HepG2 (cell line): ENCODE measurements around the gene SCYL1. TPM values are rescaled to one million over a fixed set of nuclear protein-coding genes. Genes with fewer than 3 reads are reported as not detected.

Experiments used
- ATAC-seq: fragments of 200-7000 bp; cut with Tn5 transposase; 3 replicates; pipeline ENCODE4 v1.9.1; 2020; ENCODE audit warnings: mild to moderate bottlenecking, moderate library complexity
- BruUV-seq: library from RNA; stranded (reverse); fragments of 400-500 nt; replicated peaks from 2 replicates; lab custom pipeline; 2021; lab: Mats Ljungman, UMichigan
- CTCF ChIA-PET: fragments of 300-600 bp; formaldehyde crosslinking; extraction: SDS; loops from one replicate; lab custom pipeline; 2021; ENCODE audit warnings: low total read pairs, inconsistent platforms, low intra/inter-chr PET ratio; lab: Yijun Ruan, JAX
- POLR2A ChIA-PET: fragments of 350-600 bp; sonication (Branson Sonifier 250); formaldehyde crosslinking; loops from one replicate; lab custom pipeline; 2020; ENCODE audit warnings: antibody characterized with exemption, inconsistent platforms; lab: Yijun Ruan, JAX
- DNase-seq: peaks from one replicate; pipeline ENCODE4 v3.0.0-alpha.2; 2015; ENCODE audit warnings: low spot score
- FAIRE-seq: peaks from 3 replicates; lab custom pipeline; 2011; peaks lifted over from hg19 to GRCh38; lab: Jason Lieb, UNC
- H2AFZ ChIP-seq: one replicate; pipeline ENCODE4 v1.6.1; 2011; ENCODE audit warnings: low read length, inconsistent platforms
- H3K27ac ChIP-seq: fragments of 300-600 bp; 3 replicates; pipeline ENCODE4 v1.8.0; 2011; ENCODE audit warnings: mixed run types, mild to moderate bottlenecking, mixed read lengths, low read length, inconsistent platforms; ENCODE audit not compliant: insufficient read depth; ENCODE audit errors: extremely low read length
- H3K27me3 ChIP-seq, 2 experiments: fragments of 200-600 bp in 1 of 2; 2 replicates in 1 of 2; 3 replicates in 1 of 2; pipeline versions ENCODE4 v1.6.0 to v1.8.0; 2011; ENCODE audit warnings: low read length in 2 of 2, mild to moderate bottlenecking in 2 of 2, moderate library complexity in 2 of 2, inconsistent platforms in 1 of 2; ENCODE audit not compliant: insufficient read depth in 2 of 2, control insufficient read depth in 1 of 2
- H3K36me3 ChIP-seq, 2 experiments: fragments of 200-600 bp in 1 of 2; replicated peaks in 1 of 2; 2 replicates in 1 of 2; 3 replicates in 1 of 2; pipeline versions ENCODE4 v1.5.1 to v1.8.0; 2011; ENCODE audit warnings: low read length in 2 of 2, inconsistent platforms in 1 of 2; ENCODE audit not compliant: insufficient read depth in 2 of 2, control insufficient read depth in 1 of 2
- H3K4me1 ChIP-seq: 2 replicates; pipeline ENCODE4 v1.5.1; 2012; ENCODE audit warnings: low read length, inconsistent platforms; ENCODE audit not compliant: insufficient read depth
- H3K4me2 ChIP-seq: 2 replicates; pipeline ENCODE4 v1.6.0; 2011; ENCODE audit warnings: low read depth, low read length, inconsistent platforms
- H3K4me3 ChIP-seq, 3 experiments: fragments of 200-600 bp in 1 of 3; sonication (generic), shearing (Covaris generic) in 1 of 3; replicated peaks in 1 of 3; 2 replicates each; pipeline ENCODE4 v1.5.1; 2011 to 2016; ENCODE audit warnings: low read length in 3 of 3, inconsistent platforms in 2 of 3, low read depth in 2 of 3, mild to moderate bottlenecking in 2 of 3, control low read depth in 1 of 3, mixed read lengths in 1 of 3; ENCODE audit not compliant: insufficient read depth in 1 of 3
- H3K79me2 ChIP-seq: one replicate; pipeline ENCODE4 v1.6.1; 2011; ENCODE audit warnings: low read length, inconsistent platforms; ENCODE audit not compliant: insufficient read depth
- H3K9ac ChIP-seq: 2 replicates; pipeline ENCODE4 v1.6.0; 2011; ENCODE audit warnings: mild to moderate bottlenecking, low read depth, low read length, inconsistent platforms; ENCODE audit not compliant: insufficient read depth
- H3K9me3 ChIP-seq: 2 replicates; pipeline ENCODE4 v1.5.1; 2012; ENCODE audit warnings: mild to moderate bottlenecking, low read length
- H4K20me1 ChIP-seq: 2 replicates; pipeline ENCODE4 v1.6.0; 2011; ENCODE audit warnings: inconsistent platforms, mild to moderate bottlenecking, low read length, moderate library complexity; ENCODE audit not compliant: insufficient read depth
- BRD4 ChIP-seq: sonication (generic); formaldehyde crosslinking; IDR thresholded peaks from 2 replicates; pipeline ENCODE4 v1.4.0; 2020; ENCODE audit warnings: missing genetic modification reagents
- CHD2 ChIP-seq: IDR thresholded peaks from 2 replicates; pipeline ENCODE4 v1.6.1; 2011; ENCODE audit warnings: low read depth, low read length, improper control_type of control experiment
- FOXK2 ChIP-seq: fragments of 450-650 bp; IDR thresholded peaks from 2 replicates; pipeline ENCODE4 v1.6.1; 2016
- NCOA1 ChIP-seq: sonication (generic); formaldehyde crosslinking; IDR thresholded peaks from 2 replicates; pipeline ENCODE4 v1.9.0; 2021; ENCODE audit warnings: missing genetic modification reagents
- RBAK ChIP-seq: sonication (generic); formaldehyde crosslinking; IDR thresholded peaks from 2 replicates; pipeline ENCODE4 v1.5.1; 2020; ENCODE audit warnings: mild to moderate bottlenecking, missing genetic modification reagents
- SIN3A ChIP-seq: IDR thresholded peaks from 2 replicates; pipeline ENCODE4 v1.6.1; 2011; ENCODE audit warnings: low read depth, mild to moderate bottlenecking, control low read depth, low read length, borderline replicate concordance
- TGIF2 ChIP-seq: IDR thresholded peaks from 2 replicates; pipeline ENCODE4 v1.6.1; 2016; ENCODE audit warnings: control low read depth, missing compliant biosample characterization
- THAP7 ChIP-seq: sonication (generic); formaldehyde crosslinking; IDR thresholded peaks from 2 replicates; pipeline ENCODE4 v1.8.1; 2023; ENCODE audit warnings: mild to moderate bottlenecking, missing genetic modification reagents
- YEATS2 ChIP-seq: sonication (generic); formaldehyde crosslinking; IDR thresholded peaks from 2 replicates; pipeline ENCODE4 v1.4.0; 2020; ENCODE audit warnings: missing genetic modification reagents, borderline replicate concordance
- ZC3H4 ChIP-seq: sonication (generic); formaldehyde crosslinking; IDR thresholded peaks from 2 replicates; pipeline ENCODE4 v1.4.0; 2020; ENCODE audit warnings: missing genetic modification reagents, borderline replicate concordance
- ZFX ChIP-seq: sonication (generic); formaldehyde crosslinking; IDR thresholded peaks from 2 replicates; pipeline ENCODE4 v1.4.0; 2020; ENCODE audit warnings: mild to moderate bottlenecking, low read depth, missing genetic modification reagents, moderate library complexity
- ZKSCAN5 ChIP-seq: sonication (generic); formaldehyde crosslinking; IDR thresholded peaks from 2 replicates; pipeline ENCODE4 v1.5.1; 2020; ENCODE audit warnings: mild to moderate bottlenecking, missing genetic modification reagents
- ZNF543 ChIP-seq: sonication (generic); formaldehyde crosslinking; IDR thresholded peaks from 2 replicates; pipeline ENCODE4 v1.4.0; 2020; ENCODE audit warnings: mild to moderate bottlenecking, missing genetic modification reagents
- ZNF580 ChIP-seq: IDR thresholded peaks from 2 replicates; pipeline ENCODE4 v1.6.1; 2016; ENCODE audit warnings: low read depth, borderline replicate concordance
- ZNF891 ChIP-seq: sonication (generic); formaldehyde crosslinking; IDR thresholded peaks from 2 replicates; pipeline ENCODE4 v1.5.0; 2020; ENCODE audit warnings: mild to moderate bottlenecking, missing genetic modification reagents
- WGBS: methylation state at CpG from one replicate; pipeline ENCODE4 v1.1.6; 2017; ENCODE audit warnings: low lambda C conversion rate; 5-methylcytosine and 5-hydroxymethylcytosine counted together
- in situ Hi-C: cut with HindIII; loops from 2 replicates; pipeline ENCODE4 v1.10.0; 2017; ENCODE audit warnings: low pct_unique_long_range_greater_than_20kb; ENCODE audit not compliant: extremely low pct_ligation_motif_present
- intact Hi-C: fragments of 100-400 bp; cut with micrococcal nuclease; formaldehyde crosslinking; loops from one replicate; pipeline ENCODE4 v1.10.0; 2022; ENCODE audit not compliant: unreplicated experiment
- polyA plus RNA-seq, 8 experiments: library from polyadenylated mRNA; depleted of rRNA in 3 of 8; stranded (reverse) in 7 of 8; unstranded in 1 of 8; fragments of >200 nt; fragmentation: Illumina TruSeq in 4 of 8; extraction: Trizol in 4 of 8; gene quantifications; 2 replicates each; pipeline versions ENCODE4 v1.2.1 to v1.2.3, GENCODE V29; 2011 to 2016; ENCODE audit warnings: low read depth in 4 of 8, missing spikeins in 1 of 8, mixed read lengths in 1 of 8; ENCODE audit not compliant: insufficient read depth in 1 of 8
- total RNA-seq, 5 experiments: library from RNA; depleted of rRNA; stranded (reverse); fragments of >200 nt; fragmentation: Illumina TruSeq; extraction: Trizol; gene quantifications; 2 replicates each; pipeline ENCODE4 v1.2.3, GENCODE V29; 2016; ENCODE audit warnings: low read depth in 1 of 5
- TF ChIP-seq, protein P1 (sequence below): sonication (generic); formaldehyde crosslinking; IDR thresholded peaks from 2 replicates; pipeline ENCODE4 v1.4.0; 2020; ENCODE audit warnings: missing genetic modification reagents, low read depth, mild to moderate bottlenecking, borderline replicate concordance
- TF ChIP-seq, protein P2 (sequence below): sonication (generic); formaldehyde crosslinking; IDR thresholded peaks from 2 replicates; pipeline ENCODE4 v1.5.0; 2020; ENCODE audit warnings: missing genetic modification reagents
- TF ChIP-seq, protein P3 (sequence below): IDR thresholded peaks from 2 replicates; pipeline ENCODE4 v1.6.1; 2012; ENCODE audit warnings: inconsistent platforms
- TF ChIP-seq, protein P4 (sequence below): sonication (generic); formaldehyde crosslinking; IDR thresholded peaks from 2 replicates; pipeline ENCODE4 v1.8.0; 2022; ENCODE audit warnings: missing genetic modification reagents, mild to moderate bottlenecking, borderline replicate concordance

The SCYL1 gene
- total and polyA plus RNA-seq, 2 of the 13 experiments (the other 11 are each of a cell fraction or from before 2014, with no cell fraction given): 65.9 to 103 TPM

DNA sequence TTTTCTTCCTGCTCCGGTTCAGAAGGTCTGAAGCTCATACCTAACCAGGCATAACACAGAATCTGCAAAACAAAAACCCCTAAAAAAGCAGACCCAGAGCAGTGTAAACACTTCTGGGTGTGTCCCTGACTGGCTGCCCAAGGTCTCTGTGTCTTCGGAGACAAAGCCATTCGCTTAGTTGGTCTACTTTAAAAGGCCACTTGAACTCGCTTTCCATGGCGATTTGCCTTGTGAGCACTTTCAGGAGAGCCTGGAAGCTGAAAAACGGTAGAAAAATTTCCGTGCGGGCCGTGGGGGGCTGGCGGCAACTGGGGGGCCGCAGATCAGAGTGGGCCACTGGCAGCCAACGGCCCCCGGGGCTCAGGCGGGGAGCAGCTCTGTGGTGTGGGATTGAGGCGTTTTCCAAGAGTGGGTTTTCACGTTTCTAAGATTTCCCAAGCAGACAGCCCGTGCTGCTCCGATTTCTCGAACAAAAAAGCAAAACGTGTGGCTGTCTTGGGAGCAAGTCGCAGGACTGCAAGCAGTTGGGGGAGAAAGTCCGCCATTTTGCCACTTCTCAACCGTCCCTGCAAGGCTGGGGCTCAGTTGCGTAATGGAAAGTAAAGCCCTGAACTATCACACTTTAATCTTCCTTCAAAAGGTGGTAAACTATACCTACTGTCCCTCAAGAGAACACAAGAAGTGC lies 26.7 kb upstream of the SCYL1 start:
- H3K4me2 ChIP-seq: peak overlapping the region; percentile 78
- peaks cover 29% of the 10 kb centered on the region for H3K4me1 ChIP-seq
- DNase-seq (no peak), FAIRE-seq (no peak), ATAC-seq (peak; percentile 9; the same call in 2 of the 3 replicates)
- H3K4me3 ChIP-seq: peak overlapping the region; percentile 85 to 93 (median 89)
- H3K36me3 ChIP-seq: peaks cover 0 to 18% of the 10 kb centered on the region in 2 experiments; a peak in 2 of 5 replicates
- ChIA-PET POLR2A (interaction anchor here (0.9 to 27.3 kb wide), 36 partner anchors 10 to 223 kb away, joined by 3 to 1590 read pairs (median 8); partner anchors contain the start of genes DPF2, NEAT1, PCNX3 and SCYL1), CTCF (interaction anchor here (1.0 kb wide), 1 partner anchor 10 kb away, joined by 3 read pairs; no protein-coding TSS in a partner anchor)
- BruUV-seq: TSS peak; percentile 79
- no peak overlapping the region for H2AFZ ChIP-seq
- peaks cover 35% of the 10 kb centered on the region for H4K20me1 ChIP-seq
- in situ Hi-C loops (loop anchor here (5.0 kb wide), 1 partner anchor 76 kb away; the partner anchor contains the start of gene NEAT1), intact Hi-C loops (no loop called here)
- peak overlapping the region; percentile 100 for H3K27ac ChIP-seq
- H3K9ac ChIP-seq: peak overlapping the region; percentile 99
- H3K9me3 ChIP-seq: no peaks in the 10 kb centered on the region
- peaks cover 56% of the 10 kb centered on the region for H3K79me2 ChIP-seq
- WGBS: 0% methylated on average over 22 of the region's 24 CpGs
- no peaks in the 10 kb centered on the region; a peak in 2 of 5 replicates for H3K27me3 ChIP-seq
- TF ChIP-seq RBAK (CRISPR knock-in tag) (no peak), ZNF891 (no peak; the same call in 1 of the 2 replicates), ZC3H4 (CRISPR knock-in tag) (peak; percentile 96), YEATS2 (CRISPR knock-in tag) (0 out of 2 replicates have a peak, but pooled peaks have one; percentile 2), SIN3A (0 out of 2 replicates have a peak, but pooled peaks have one; percentile 37), TGIF2 (CRISPR knock-in tag) (no peak), ZNF543 (CRISPR knock-in tag) (peak; percentile 2; the same call in 1 of the 2 replicates), ZKSCAN5 (CRISPR knock-in tag) (no peak), NCOA1 (CRISPR knock-in tag) (no peak), THAP7 (CRISPR knock-in tag) (0 out of 2 replicates have a peak, but pooled peaks have one; percentile 17), ZFX (CRISPR knock-in tag) (no peak; the same call in 1 of the 2 replicates), BRD4 (CRISPR knock-in tag) (peak; percentile 93), CHD2 (0 out of 2 replicates have a peak, but pooled peaks have one; percentile 6), FOXK2 (no peak), ZNF580 (CRISPR knock-in tag) (0 out of 2 replicates have a peak, but pooled peaks have one; percentile 8)
- TF ChIP-seq, protein P1, sequence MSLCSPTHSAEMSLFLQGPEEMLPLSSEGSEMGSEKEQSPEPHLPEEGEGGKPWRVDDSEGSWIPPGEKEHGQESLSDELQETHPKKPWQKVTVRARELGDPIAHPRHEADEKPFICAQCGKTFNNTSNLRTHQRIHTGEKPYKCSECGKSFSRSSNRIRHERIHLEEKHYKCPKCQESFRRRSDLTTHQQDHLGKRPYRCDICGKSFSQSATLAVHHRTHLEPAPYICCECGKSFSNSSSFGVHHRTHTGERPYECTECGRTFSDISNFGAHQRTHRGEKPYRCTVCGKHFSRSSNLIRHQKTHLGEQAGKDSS (CRISPR knock-in tag): peak; percentile 14; the same call in 1 of the 2 replicates
- TF ChIP-seq, protein P2, sequence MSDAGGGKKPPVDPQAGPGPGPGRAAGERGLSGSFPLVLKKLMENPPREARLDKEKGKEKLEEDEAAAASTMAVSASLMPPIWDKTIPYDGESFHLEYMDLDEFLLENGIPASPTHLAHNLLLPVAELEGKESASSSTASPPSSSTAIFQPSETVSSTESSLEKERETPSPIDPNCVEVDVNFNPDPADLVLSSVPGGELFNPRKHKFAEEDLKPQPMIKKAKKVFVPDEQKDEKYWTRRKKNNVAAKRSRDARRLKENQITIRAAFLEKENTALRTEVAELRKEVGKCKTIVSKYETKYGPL: peak; percentile 61; the same call in 1 of the 2 replicates
- TF ChIP-seq, protein P3, sequence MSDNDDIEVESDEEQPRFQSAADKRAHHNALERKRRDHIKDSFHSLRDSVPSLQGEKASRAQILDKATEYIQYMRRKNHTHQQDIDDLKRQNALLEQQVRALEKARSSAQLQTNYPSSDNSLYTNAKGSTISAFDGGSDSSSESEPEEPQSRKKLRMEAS: 0 out of 2 replicates have a peak, but pooled peaks have one; percentile 9
- TF ChIP-seq, protein P4, sequence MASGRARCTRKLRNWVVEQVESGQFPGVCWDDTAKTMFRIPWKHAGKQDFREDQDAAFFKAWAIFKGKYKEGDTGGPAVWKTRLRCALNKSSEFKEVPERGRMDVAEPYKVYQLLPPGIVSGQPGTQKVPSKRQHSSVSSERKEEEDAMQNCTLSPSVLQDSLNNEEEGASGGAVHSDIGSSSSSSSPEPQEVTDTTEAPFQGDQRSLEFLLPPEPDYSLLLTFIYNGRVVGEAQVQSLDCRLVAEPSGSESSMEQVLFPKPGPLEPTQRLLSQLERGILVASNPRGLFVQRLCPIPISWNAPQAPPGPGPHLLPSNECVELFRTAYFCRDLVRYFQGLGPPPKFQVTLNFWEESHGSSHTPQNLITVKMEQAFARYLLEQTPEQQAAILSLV (CRISPR knock-in tag): no peak
